GM18508 (cell line): ENCODE measurements around the gene KISS1R.

Experiments used
- ATAC-seq: cut with Tn5 transposase; IDR thresholded peaks from one replicate; pipeline ENCODE4 v1.9.1; 2021; ENCODE audit warnings: moderate number of reproducible peaks; ENCODE audit not compliant: insufficient read depth, unreplicated experiment

The KISS1R gene

DNA sequence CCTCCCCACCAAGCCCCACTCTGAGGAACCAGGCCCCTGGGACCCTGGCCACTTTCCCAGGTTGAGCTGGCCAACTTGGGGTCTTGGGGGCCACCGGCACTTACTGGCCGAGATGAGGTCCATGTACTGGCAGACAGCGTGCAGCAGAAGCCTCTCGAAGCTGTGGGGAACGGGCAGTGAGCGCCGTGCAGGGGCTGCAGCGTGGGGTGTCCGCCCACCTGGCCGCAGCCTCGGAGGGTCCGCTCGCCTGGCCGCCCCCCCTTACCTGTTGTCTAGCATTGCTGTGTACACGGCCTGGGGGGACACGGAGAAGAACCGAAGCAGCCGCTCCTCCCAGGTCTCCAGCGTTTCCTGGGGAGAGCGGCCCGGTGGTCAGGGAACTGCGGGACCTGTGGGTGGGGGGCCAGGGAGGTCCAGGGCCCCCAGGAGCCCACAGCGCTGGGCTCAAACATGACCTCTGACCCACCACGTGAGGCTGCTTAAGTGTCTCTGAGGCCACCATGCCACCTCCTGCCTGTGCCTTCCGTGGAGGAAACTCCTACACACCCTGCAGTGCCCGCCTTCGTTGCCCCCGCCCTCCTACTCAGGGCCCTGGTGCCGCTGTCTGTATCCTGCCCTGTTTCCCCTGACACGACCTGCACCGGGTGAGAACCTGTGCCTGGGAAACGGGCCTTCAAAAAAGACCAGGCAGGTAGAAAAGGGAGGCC is 17.6 kb upstream of the KISS1R start:
- ATAC-seq = no peak

DNA sequence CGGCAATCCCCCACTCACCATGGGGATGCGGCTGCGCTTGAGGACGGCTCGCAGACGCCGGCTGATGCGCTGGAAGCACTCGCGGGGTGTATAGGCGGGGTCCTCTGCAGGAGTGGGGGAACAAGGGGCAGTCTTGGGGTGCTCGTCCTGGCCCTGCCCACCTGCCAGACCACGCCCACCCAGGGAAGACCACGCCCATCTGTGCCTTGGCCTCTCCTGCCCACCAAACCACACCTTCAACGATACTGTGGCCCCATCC is 17.2 kb upstream of the KISS1R start:
- ATAC-seq = no peak

GRCh38 chr19:900302-901111 is 16.6 kb upstream of the KISS1R start:
- ATAC-seq = no peak

DNA sequence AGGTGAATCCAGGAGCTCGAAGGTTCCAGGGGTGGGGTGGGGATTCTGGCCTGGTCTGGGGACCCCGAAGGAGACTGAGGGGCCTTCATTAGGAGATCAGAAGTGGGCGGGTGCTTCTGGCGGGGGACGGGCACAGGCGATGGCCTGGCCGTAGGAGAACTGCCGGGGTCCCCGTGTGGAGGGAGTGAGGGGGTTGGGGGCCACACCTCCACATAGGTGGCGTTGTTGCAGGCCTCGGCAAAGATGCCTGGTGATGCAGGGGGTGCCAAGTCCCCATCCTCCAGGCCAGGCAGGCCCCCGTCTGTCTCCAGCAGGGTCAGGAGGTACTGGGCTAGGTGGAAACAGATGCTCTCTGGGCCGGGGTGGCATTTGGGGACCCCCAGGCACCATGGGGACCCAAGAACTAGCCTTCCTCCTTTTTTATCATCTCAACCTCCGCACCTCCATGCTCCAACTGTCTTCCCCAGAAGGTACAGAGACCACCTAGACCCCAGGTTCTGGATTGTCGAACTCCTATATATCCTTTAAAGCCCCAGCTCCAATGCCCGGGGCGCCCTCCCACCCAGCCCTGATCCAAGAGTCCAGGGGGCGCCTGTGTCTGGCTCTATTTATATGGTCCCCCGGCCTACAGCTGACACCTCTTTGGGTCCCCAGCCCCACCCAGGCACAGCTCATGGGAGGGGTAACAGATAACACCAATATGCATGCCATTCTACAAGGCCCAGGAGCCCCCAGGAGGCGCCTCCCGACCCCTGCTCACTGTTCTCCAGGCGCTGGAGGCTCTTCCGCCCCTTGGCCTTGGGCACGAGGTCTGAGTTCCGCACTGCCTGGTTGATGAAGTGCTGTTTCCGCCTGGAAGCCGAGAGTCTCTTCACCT is 15.7 kb upstream of the KISS1R start:
- ATAC-seq = no peak

GRCh38 chr19:902093-902370 is 15.1 kb upstream of the KISS1R start:
- no peak for ATAC-seq

GRCh38 chr19:902446-903226 is 14.5 kb upstream of the KISS1R start:
- ATAC-seq = no peak

DNA sequence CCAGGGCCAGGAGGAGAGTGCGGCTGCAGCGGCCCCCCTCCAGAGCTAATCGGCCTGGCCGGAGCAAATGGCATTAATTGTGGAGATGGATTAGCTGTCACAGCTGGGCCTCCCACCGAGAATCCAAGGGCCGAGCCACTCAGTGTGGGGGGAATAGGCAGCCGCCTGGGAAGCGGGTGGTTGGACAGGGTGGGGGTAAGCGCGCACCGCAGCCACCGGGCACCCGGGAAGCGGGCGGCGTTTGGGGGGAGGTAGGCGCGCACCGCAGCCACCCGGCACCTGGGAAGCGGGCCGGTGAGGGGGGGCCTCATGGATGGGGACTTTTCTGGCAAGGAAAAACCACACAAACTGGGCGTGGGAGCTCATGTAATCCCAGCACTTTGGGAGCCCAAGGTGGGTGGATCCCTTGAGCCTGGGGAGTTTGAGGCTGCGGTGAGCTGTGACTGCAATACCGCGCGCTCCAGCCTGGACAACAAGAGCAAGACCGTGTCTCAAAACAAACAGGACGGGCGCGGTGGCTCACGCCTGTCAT is 13.8 kb upstream of the KISS1R start:
- ATAC-seq = no peak

GRCh38 chr19:904545-904944 is 12.6 kb upstream of the KISS1R start:
- no peak for ATAC-seq

GRCh38 chr19:906480-906879 is 10.7 kb upstream of the KISS1R start:
- no peak for ATAC-seq

DNA sequence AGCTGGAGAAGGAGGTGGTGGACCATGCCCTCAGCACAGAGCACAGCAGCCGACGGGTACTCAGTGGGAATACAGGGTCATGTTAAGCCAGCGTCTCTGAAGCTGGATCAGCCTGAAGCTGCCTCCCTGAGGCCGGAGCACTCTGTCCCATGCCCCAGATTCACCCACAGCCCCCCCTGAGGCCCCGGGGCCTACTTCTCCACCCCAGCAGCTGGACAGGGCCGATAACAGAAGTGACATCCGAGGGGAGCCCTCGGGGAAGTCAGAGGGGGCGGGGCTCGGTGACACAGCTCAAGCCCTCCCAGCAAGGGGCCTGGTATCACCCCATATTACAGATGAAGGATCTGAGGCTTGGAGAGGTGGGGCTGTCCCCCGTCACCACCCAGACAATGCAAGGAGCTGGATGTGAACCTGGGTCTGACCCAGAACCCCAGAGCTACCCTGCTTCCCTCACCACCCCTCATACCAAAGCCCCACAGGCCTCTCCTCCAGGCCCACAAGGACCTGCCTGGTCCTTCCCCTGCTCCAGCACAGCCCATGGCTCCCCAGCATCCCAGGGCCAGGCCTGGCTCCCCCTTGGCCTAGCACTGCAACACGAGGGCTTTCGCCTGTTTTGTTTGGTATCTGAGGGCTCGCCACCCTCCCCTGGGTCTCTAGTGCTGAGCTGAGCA is 9.8 kb upstream of the KISS1R start:
- no peak for ATAC-seq

DNA sequence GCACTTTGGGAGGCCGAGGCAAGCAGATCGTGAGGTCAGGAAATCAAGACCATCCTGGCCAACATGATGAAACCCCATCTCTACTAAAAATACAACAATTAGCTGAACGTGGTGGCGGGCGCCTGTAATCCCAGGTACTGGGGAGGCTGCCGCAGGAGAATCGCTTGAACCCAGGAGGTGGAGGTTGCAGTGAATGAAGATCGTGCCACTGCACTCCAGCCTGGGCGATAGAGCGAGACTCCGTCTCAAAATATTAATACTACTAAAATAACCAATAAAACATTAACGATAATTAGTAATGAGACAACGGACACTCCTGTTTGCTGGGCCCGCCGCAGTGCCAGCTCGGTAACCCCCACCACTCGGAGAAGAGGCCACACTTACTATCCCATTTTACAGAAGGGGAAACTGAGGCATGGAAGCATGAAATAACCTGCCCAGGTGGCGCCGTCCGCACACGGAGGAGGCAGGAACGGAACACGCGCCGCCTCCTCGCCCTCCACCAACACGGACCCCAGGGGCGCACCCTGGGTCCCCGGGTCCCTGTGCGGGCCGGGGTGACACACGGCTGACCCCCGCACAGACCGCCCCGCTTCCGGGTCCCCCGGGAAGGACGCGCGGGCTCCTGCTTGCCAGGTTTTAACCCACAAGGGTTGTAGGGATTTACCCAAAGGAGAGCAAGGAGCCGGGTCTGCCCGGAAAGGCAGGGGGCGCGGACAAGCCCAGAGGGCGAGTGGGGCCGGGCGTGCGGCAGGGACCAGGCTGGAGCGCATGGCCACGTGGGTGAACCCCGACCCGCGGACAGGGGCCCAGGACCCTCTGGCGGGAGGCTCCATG is 5.7 kb upstream of the KISS1R start:
- no peak for ATAC-seq

- ATAC-seq = no peak
Measured at GRCh38 chr19:912181-913079, 4.7 kb upstream of the KISS1R start.

DNA sequence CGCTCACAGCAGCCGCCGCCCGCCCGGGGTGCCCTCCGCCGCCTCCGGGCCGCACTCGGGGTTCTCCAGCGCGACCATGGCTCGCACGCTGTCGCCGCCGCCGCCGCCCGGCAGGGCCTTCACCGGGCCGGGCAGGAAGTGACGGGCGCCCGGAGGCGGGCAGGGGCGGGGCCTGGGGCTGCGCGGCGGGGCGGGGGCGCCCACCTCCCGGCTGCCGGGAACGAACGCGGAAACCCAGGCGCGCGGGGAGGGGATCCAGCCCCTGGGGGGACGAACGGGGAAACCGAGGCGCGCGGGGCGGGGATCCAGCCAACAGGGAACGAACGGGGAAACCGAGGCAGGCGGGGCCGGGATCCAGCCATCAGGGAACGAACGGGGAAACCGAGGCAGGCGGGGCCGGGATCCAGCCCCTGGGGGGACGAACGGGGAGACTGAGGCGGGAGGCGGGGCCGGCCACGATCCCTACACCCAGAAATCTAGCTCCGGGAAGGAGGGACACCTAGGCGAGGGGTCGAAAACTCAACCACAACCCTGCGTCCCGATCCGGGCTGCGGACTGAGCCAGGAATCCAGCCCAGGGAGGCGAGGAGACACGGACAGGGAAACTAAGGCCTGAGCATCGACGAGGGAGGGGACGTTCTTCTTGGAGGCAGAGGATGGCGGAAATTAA is 3.9 kb upstream of the KISS1R start, which contains the start of gene R3HDM4:
Gene R3HDM4 (minus strand): TSS at position 140 of the 669 bp plus-strand sequence. CDS start 62 bp downstream, at position 78.
- ATAC-seq = no peak

- ATAC-seq = no peak
Measured at GRCh38 chr19:916645-917322, 349 bp upstream of the KISS1R start.

DNA sequence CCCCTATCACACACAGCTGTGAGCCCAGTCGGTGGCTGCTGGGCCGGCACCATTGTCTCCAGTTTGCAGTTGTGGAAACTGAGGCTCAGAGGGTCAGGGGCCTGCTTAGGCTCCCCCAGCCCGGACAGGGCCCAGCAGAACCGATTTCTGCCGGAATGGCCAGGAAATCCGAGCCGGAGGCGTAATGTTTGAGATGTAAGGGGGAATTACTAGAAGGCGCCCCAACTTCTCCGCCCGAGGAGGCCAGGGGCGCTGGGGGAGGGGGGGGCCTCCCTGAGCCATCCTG is 962 bp downstream of the KISS1R start:
- no peak for ATAC-seq

DNA sequence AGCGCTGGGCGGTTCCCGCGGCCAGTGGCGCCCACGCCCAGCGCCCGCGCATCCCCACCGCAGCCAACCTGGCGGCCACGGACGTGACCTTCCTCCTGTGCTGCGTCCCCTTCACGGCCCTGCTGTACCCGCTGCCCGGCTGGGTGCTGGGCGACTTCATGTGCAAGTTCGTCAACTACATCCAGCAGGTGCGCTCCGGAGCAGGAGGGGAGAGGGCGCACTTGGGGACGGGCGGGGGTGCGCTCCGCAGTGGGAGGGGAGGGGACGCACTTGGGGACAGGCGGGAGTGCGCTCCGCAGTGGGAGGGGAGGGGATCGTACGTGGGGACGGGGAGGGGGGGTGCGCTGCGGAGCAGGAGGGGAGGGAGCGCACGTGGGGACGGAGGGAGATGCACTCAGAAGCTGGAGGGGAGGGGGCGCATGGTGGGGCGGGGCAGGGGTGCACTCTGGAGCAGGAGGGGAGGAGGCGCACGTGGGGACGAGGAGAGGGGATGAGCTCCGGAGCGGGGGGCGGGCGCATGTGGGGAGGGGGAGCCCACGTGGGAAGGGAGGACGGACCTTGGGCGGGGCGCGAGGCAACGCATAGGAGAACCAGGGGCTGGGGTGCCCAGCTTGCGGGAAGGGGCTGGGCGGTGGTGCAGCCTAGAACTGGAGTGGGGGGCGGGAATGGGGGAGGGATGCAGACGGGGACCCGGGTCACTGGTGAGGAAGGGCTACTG is 1.5 kb downstream of the KISS1R start:
- no peak for ATAC-seq
